DOHH2 (cell line): Measurements from ENCODE around the gene GLRA1.
"Not testable (repeated sequence)": the region's sequence is repeated elsewhere in the genome, so short reads cannot be mapped to it uniquely, and the experiment has no call there.

ENCODE experiments used
- H3F3A ChIP-seq: fragments of 200-600 bp; sonication (generic), shearing (Covaris generic); 2 replicates; pipeline ENCODE4 v1.6.0; 2016; ENCODE audit warnings: antibody characterized with exemption, mild to moderate bottlenecking; ENCODE audit not compliant: control insufficient read depth, insufficient read depth
- H3K27ac ChIP-seq: fragments of 200-600 bp; sonication (generic); 2 replicates; pipeline ENCODE4 v1.5.1; 2014; ENCODE audit warnings: low read depth, mild to moderate bottlenecking, low read length, moderate library complexity
- H3K27me3 ChIP-seq: fragments of 200-600 bp; sonication (generic); 2 replicates; pipeline ENCODE4 v1.6.1; 2014; ENCODE audit warnings: mild to moderate bottlenecking, low read length, mixed read lengths; ENCODE audit not compliant: control insufficient read depth
- H3K36me3 ChIP-seq: fragments of 200-600 bp; sonication (generic); 2 replicates; pipeline ENCODE4 v1.6.1; 2014; ENCODE audit warnings: mild to moderate bottlenecking, low read length, moderate library complexity, mixed read lengths; ENCODE audit not compliant: control insufficient read depth
- H3K4me1 ChIP-seq: fragments of 200-600 bp; sonication (generic); 2 replicates; pipeline ENCODE4 v1.6.1; 2014; ENCODE audit warnings: mild to moderate bottlenecking, low read length, mixed read lengths; ENCODE audit not compliant: control insufficient read depth
- H3K4me2 ChIP-seq: fragments of 200-600 bp; sonication (generic); 2 replicates; pipeline ENCODE4 v1.6.0; 2014; ENCODE audit warnings: mild to moderate bottlenecking, low read length, moderate library complexity
- H3K4me3 ChIP-seq: fragments of 200-600 bp; sonication (generic); 2 replicates; pipeline ENCODE4 v1.5.1; 2014; ENCODE audit warnings: mild to moderate bottlenecking, low read length, mixed read lengths
- H3K79me2 ChIP-seq: fragments of 200-600 bp; sonication (generic); 2 replicates; pipeline ENCODE4 v1.6.1; 2014; ENCODE audit warnings: mild to moderate bottlenecking, low read length, mixed read lengths; ENCODE audit not compliant: control insufficient read depth
- H3K9me2 ChIP-seq: fragments of 200-600 bp; sonication (generic); replicated peaks from 2 replicates; pipeline ENCODE4 v1.6.1; 2014; ENCODE audit warnings: mild to moderate bottlenecking, low read length, mixed read lengths; ENCODE audit not compliant: control insufficient read depth
- H3K9me3 ChIP-seq: fragments of 200-600 bp; sonication (generic); 2 replicates; pipeline ENCODE4 v1.6.1; 2014; ENCODE audit warnings: antibody characterized with exemption, low read length, mixed read lengths; ENCODE audit not compliant: control insufficient read depth, insufficient read depth
- H4K20me1 ChIP-seq: fragments of 200-600 bp; sonication (generic); 2 replicates; pipeline ENCODE4 v1.6.0; 2014; ENCODE audit warnings: low read depth, mild to moderate bottlenecking, antibody characterized with exemption, low read length, moderate library complexity; ENCODE audit not compliant: control insufficient read depth, insufficient read depth
- CTCF ChIP-seq: fragments of 200-600 bp; sonication (generic); IDR thresholded peaks from one replicate; pipeline ENCODE4 v1.5.1; 2014; ENCODE audit warnings: antibody characterized with exemption, mild to moderate bottlenecking, low read depth, low read length; ENCODE audit not compliant: poor library complexity, severe bottlenecking
- EZH2phosphoT487 ChIP-seq: fragments of 200-600 bp; sonication (generic); IDR thresholded peaks from 2 replicates; pipeline ENCODE4 v1.6.1; 2017; ENCODE audit warnings: borderline replicate concordance, mild to moderate bottlenecking, antibody characterized with exemption, low read length, moderate library complexity, mixed read lengths

GLRA1 gene

GRCh38 chr5:151786468-151786867, 138.2 kb downstream of the GLRA1 start:
- Histone ChIP-seq H3K4me1 (peaks cover 27% of the 10 kb centered on the region), H3K4me3 (no peak overlapping the region), H3K36me3 (peaks cover 80% of the 10 kb centered on the region), H3K9me2 (no peaks in the 10 kb centered on the region), H3K79me2 (peaks cover 99% of the 10 kb centered on the region), H4K20me1 (peaks cover 22% of the 10 kb centered on the region), H3K27ac (no peak overlapping the region), H3K4me2 (no peak overlapping the region), H3K27me3 (no peaks in the 10 kb centered on the region), H3K9me3 (no peaks in the 10 kb centered on the region), H3F3A (peaks cover 10% of the 10 kb centered on the region; the same call in 1 of the 2 replicates)
- TF ChIP-seq CTCF (no peak), EZH2phosphoT487 (no peak)

- Histone ChIP-seq H4K20me1 (peaks cover 29% of the 10 kb centered on the region), H3K9me3 (no peaks in the 10 kb centered on the region), H3K9me2 (no peaks in the 10 kb centered on the region), H3K79me2 (peaks cover 100% of the 10 kb centered on the region), H3K4me2 (no peak overlapping the region), H3K27ac (no peak overlapping the region), H3K27me3 (no peaks in the 10 kb centered on the region), H3K36me3 (peaks cover 78% of the 10 kb centered on the region), H3F3A (peaks cover 12% of the 10 kb centered on the region; the same call in 1 of the 2 replicates), H3K4me1 (peaks cover 47% of the 10 kb centered on the region), H3K4me3 (no peak overlapping the region)
- TF ChIP-seq EZH2phosphoT487 (no peak), CTCF (no peak)
Measured at GRCh38 chr5:151784141-151784540, 140.5 kb downstream of the GLRA1 start.

- H3K4me3 ChIP-seq, H3K4me2 ChIP-seq, H3K9me2 ChIP-seq, H3K27ac ChIP-seq, H3K27me3 ChIP-seq, H3K9me3 ChIP-seq: not testable (repeated sequence)
- H3F3A ChIP-seq, result peaks cover 12% of the 10 kb centered on the region; the same call in 1 of the 2 replicates
- H3K4me1 ChIP-seq, result peaks cover 52% of the 10 kb centered on the region
- peaks cover 34% of the 10 kb centered on the region for H4K20me1 ChIP-seq
- peaks cover 78% of the 10 kb centered on the region for H3K36me3 ChIP-seq
- peaks cover 100% of the 10 kb centered on the region for H3K79me2 ChIP-seq
Measured at GRCh38 chr5:151783664-151784063, 141.0 kb downstream of the GLRA1 start.

- H3K4me1 ChIP-seq, result peaks cover 73% of the 10 kb centered on the region
- no peak overlapping the region for H3K4me3 ChIP-seq
- H3K27me3 ChIP-seq, result no peaks in the 10 kb centered on the region
- TF ChIP-seq CTCF (no peak), EZH2phosphoT487 (no peak)
- H3K9me2 ChIP-seq, result no peaks in the 10 kb centered on the region
- H3K9me3 ChIP-seq, result no peaks in the 10 kb centered on the region
- peaks cover 7% of the 10 kb centered on the region; the same call in 1 of the 2 replicates for H3F3A ChIP-seq
- H3K79me2 ChIP-seq, result peaks cover 100% of the 10 kb centered on the region
- peak overlapping the region; percentile 30 for H3K4me2 ChIP-seq
- no peak overlapping the region for H3K27ac ChIP-seq
- H3K36me3 ChIP-seq, result peaks cover 77% of the 10 kb centered on the region
- H4K20me1 ChIP-seq, result peaks cover 51% of the 10 kb centered on the region
Measured at GRCh38 chr5:151781201-151781600, 143.4 kb downstream of the GLRA1 start.
